Inferior parietal cortex (tissue), 1 donor: ENCODE results near the gene CAMTA2.

Source experiments
- DNase-seq: peaks from one replicate; pipeline ENCODE4 v3.0.0-alpha.2; 2016; ENCODE audit errors: extremely low spot score

Gene CAMTA2

GRCh38 chr17:4969551-4970173 is 17.8 kb downstream of the CAMTA2 start:
- DNase-seq, result no peak

GRCh38 chr17:4969047-4969550 is 18.4 kb downstream of the CAMTA2 start:
- no peak for DNase-seq

- DNase-seq, result no peak
Measured at GRCh38 chr17:4968486-4969046, 18.9 kb downstream of the CAMTA2 start.

GRCh38 chr17:4967539-4968485 is 19.7 kb downstream of the CAMTA2 start, which contains the start of gene SPAG7:
Gene SPAG7, minus strand, starts transcription at chr17:4967817. Its CDS starts 13 bp downstream, at chr17:4967804.
- peak; percentile 97 for DNase-seq

- DNase-seq, result peak; percentile 98
Measured at GRCh38 chr17:4966844-4967538, 20.5 kb downstream of the CAMTA2 start.

- no peak for DNase-seq
Measured at GRCh38 chr17:4965311-4965986, 22.0 kb downstream of the CAMTA2 start.

- DNase-seq, result no peak
Measured at GRCh38 chr17:4960279-4960922, 27.1 kb downstream of the CAMTA2 start.

GRCh38 chr17:4959261-4959965 is 28.1 kb downstream of the CAMTA2 start:
- no peak for DNase-seq

GRCh38 chr17:4958102-4958501 is 29.4 kb downstream of the CAMTA2 start:
- DNase-seq, result no peak

- DNase-seq, result no peak
Measured at GRCh38 chr17:4956493-4957061, 30.9 kb downstream of the CAMTA2 start.

- DNase-seq, result no peak
Measured at GRCh38 chr17:4955091-4955490, 32.4 kb downstream of the CAMTA2 start.

GRCh38 chr17:4953451-4953961 is 34.0 kb downstream of the CAMTA2 start:
- DNase-seq, result no peak

- DNase-seq, result no peak
Measured at GRCh38 chr17:4951486-4951885, 36.0 kb downstream of the CAMTA2 start.

GRCh38 chr17:4950746-4951204 is 36.7 kb downstream of the CAMTA2 start, which contains the start of gene ENO3:
Gene ENO3, plus strand, starts transcription at chr17:4951119. Its CDS starts 711 bp downstream, at chr17:4951830.
- no peak for DNase-seq

- no peak for DNase-seq
Measured at GRCh38 chr17:4950075-4950745, 37.3 kb downstream of the CAMTA2 start.

GRCh38 chr17:4949321-4950074 is 38.0 kb downstream of the CAMTA2 start:
- peak; percentile 39 for DNase-seq

GRCh38 chr17:4948931-4949320 is 38.5 kb downstream of the CAMTA2 start:
- DNase-seq, result no peak
